CD4-positive, alpha-beta memory T cell (primary cell): ENCODE measurements around the gene ERI3. TPM values are rescaled to one million over a fixed set of nuclear protein-coding genes. Genes with fewer than 3 reads are reported as not detected.

ENCODE experiments used
- CTCF ChIA-PET: fragments of 350-600 bp; sonication (Branson Sonifier 250); formaldehyde crosslinking; loops from one replicate; lab custom pipeline; 2021; ENCODE audit warnings: inconsistent platforms; ENCODE audit not compliant: partially characterized antibody; lab: Charles Lee
- POLR2A ChIA-PET: fragments of 350-600 bp; sonication (Branson Sonifier 250); formaldehyde crosslinking; loops from one replicate; lab custom pipeline; 2021; ENCODE audit not compliant: partially characterized antibody; lab: Charles Lee
- DNase-seq, 5 donors: peaks; one replicate each; pipeline versions ENCODE4 v3.0.0 to v3.0.0-alpha.2; 2020 to 2022; ENCODE audit warnings: mixed read lengths in 1 of 5
- H3K27ac ChIP-seq: one replicate; pipeline ENCODE4 v1.7.0; 2013; ENCODE audit warnings: low read depth, low read length
- H3K27me3 ChIP-seq: 2 replicates; pipeline ENCODE4 v1.7.0; 2013; ENCODE audit warnings: mild to moderate bottlenecking, low read length, moderate library complexity; ENCODE audit not compliant: insufficient read depth
- H3K36me3 ChIP-seq: 2 replicates; pipeline ENCODE4 v1.7.0; 2013; ENCODE audit warnings: mild to moderate bottlenecking, low read length, moderate library complexity; ENCODE audit not compliant: insufficient read depth
- H3K4me1 ChIP-seq: 2 replicates; pipeline ENCODE4 v1.7.0; 2013; ENCODE audit warnings: mild to moderate bottlenecking, low read length, moderate library complexity; ENCODE audit not compliant: insufficient read depth
- H3K4me3 ChIP-seq, 2 donors: one replicate each; pipeline ENCODE4 v1.7.0; 2013; ENCODE audit warnings: low read length in 2 of 2, mild to moderate bottlenecking in 1 of 2
- H3K9me3 ChIP-seq, 2 donors: one replicate each; pipeline ENCODE4 v1.7.0; 2013; ENCODE audit warnings: low read length in 2 of 2, control low read depth in 1 of 2; ENCODE audit not compliant: control insufficient read depth in 1 of 2
- H3K27ac Mint-ChIP-seq, 7 donors: one replicate each; pipeline ENCODE4 v1.8.0; 2020 to 2021; ENCODE audit warnings: mixed read lengths in 7 of 7, mild to moderate bottlenecking in 6 of 7, inconsistent platforms in 3 of 7, moderate library complexity in 3 of 7
- H3K27me3 Mint-ChIP-seq, 2 donors: one replicate each; pipeline ENCODE4 v1.8.0; 2020 to 2021; ENCODE audit warnings: mixed read lengths in 2 of 2
- H3K36me3 Mint-ChIP-seq, 2 donors: one replicate each; pipeline ENCODE4 v1.8.0; 2020 to 2021; ENCODE audit warnings: mixed read lengths in 2 of 2, inconsistent platforms in 1 of 2, mild to moderate bottlenecking in 1 of 2
- H3K4me1 Mint-ChIP-seq, 4 donors: one replicate each; pipeline ENCODE4 v1.8.0; 2020 to 2021; ENCODE audit warnings: mixed read lengths in 4 of 4, mild to moderate bottlenecking in 1 of 4
- H3K4me3 Mint-ChIP-seq, 8 donors: one replicate each; pipeline ENCODE4 v1.8.0; 2020 to 2021; ENCODE audit warnings: mixed read lengths in 8 of 8, mild to moderate bottlenecking in 7 of 8, moderate library complexity in 6 of 8, inconsistent platforms in 3 of 8
- H3K9me3 Mint-ChIP-seq, 8 donors: one replicate each; pipeline ENCODE4 v1.8.0; 2020 to 2021; ENCODE audit warnings: mixed read lengths in 8 of 8, mild to moderate bottlenecking in 5 of 8, inconsistent platforms in 3 of 8, moderate library complexity in 1 of 8
- intact Hi-C: fragments of 100-400 bp; cut with micrococcal nuclease; formaldehyde crosslinking; loops from one replicate; pipeline ENCODE4 v1.15.1; 2023
- polyA plus RNA-seq, 2 donors: library from polyadenylated mRNA; unstranded; fragments of 300-500 nt; fragmentation: Illumina TruSeq; gene quantifications; one replicate each; pipeline ENCODE4 v1.2.3, GENCODE V29; 2021
- total RNA-seq, 2 experiments: library from RNA; stranded (reverse); gene quantifications; one replicate each; pipeline ENCODE4 v1.2.3, GENCODE V29; 2021

Gene ERI3
- total and polyA plus RNA-seq, 4 experiments from 2014 or later: 26.4 to 59.4 (median 31.7) TPM

- DNase-seq: no peak
- Histone ChIP-seq H3K9me3 (no peaks in the 10 kb centered on the region), H3K4me1 (peaks cover 8% of the 10 kb centered on the region), H3K36me3 (no peaks in the 10 kb centered on the region), H3K4me3 (no peak overlapping the region), H3K27ac (no peak overlapping the region), H3K27me3 (no peaks in the 10 kb centered on the region)
- H3K27me3 Mint-ChIP-seq: no peaks in the 10 kb centered on the region
- no peak overlapping the region for H3K27ac Mint-ChIP-seq
- H3K36me3 Mint-ChIP-seq: peaks cover 0 to 2% of the 10 kb centered on the region in 2 donors
- ChIA-PET POLR2A (no interaction called here), CTCF (no interaction called here)
- H3K4me3 Mint-ChIP-seq: no peak overlapping the region
- peaks cover 8 to 13% (median 11%) of the 10 kb centered on the region in 4 donors for H3K4me1 Mint-ChIP-seq
- peaks cover 0 to 1% (median 0%) of the 10 kb centered on the region in 8 donors for H3K9me3 Mint-ChIP-seq
- intact Hi-C loops: no loop called here
These were observed 4.3 kb upstream of the ERI3 start for GRCh38 chr1:44359234-44359935.

DNA sequence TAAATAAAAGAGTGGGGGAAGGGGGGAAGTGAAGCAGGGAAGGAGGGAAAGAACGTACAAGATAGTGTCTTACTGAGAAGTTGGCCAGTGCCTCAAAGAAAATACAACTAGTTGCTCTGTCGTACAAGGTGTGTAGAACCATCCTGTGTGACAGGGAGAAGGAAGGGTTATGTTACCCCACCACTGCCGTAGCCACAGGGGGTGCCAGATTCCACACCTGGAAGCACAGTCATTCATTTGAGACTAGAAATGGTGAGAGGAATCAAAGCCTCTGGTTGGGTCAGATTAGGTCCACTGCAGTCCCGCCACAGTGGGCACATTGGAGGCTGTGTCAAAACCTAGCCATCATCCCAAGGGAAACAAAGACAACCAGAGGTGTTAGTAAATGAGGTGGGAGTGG, 2.7 kb upstream of the ERI3 start:
- intact Hi-C loops: no loop called here
- DNase-seq: no peak
- Histone ChIP-seq H3K4me3 (no peak overlapping the region), H3K36me3 (no peaks in the 10 kb centered on the region), H3K9me3 (no peaks in the 10 kb centered on the region), H3K4me1 (peaks cover 24% of the 10 kb centered on the region), H3K27ac (no peak overlapping the region), H3K27me3 (no peaks in the 10 kb centered on the region)
- Mint-ChIP-seq H3K27me3 (no peaks in the 10 kb centered on the region), H3K27ac (no peak overlapping the region), H3K9me3 (peaks cover 0 to 1% (median 0%) of the 10 kb centered on the region in 8 donors), H3K36me3 (peaks cover 0 to 2% of the 10 kb centered on the region in 2 donors), H3K4me1 (peaks cover 10 to 30% (median 21%) of the 10 kb centered on the region in 4 donors), H3K4me3 (no peak overlapping the region)
- CTCF ChIA-PET: no interaction called here
- POLR2A ChIA-PET: no interaction called here

GRCh38 chr1:44355582-44356305, 687 bp upstream of the ERI3 start:
- no peak overlapping the region for H3K4me3 ChIP-seq
- no peaks in the 10 kb centered on the region for H3K9me3 ChIP-seq
- peak overlapping the region; percentile 70 to 96 (median 95) for H3K27ac Mint-ChIP-seq
- H3K27me3 ChIP-seq: no peaks in the 10 kb centered on the region
- CTCF ChIA-PET: no interaction called here
- H3K4me3 Mint-ChIP-seq: peak overlapping the region; percentile 86 to 100 (median 96)
- peaks cover 11 to 37% (median 25%) of the 10 kb centered on the region in 4 donors for H3K4me1 Mint-ChIP-seq
- intact Hi-C loops: loop anchor here (1.0 kb wide), 1 partner anchor 319 kb away; the partner anchor contains the start of genes ARMH1 and TMEM53
- H3K27me3 Mint-ChIP-seq: no peaks in the 10 kb centered on the region
- no peak for DNase-seq
- H3K36me3 ChIP-seq: no peaks in the 10 kb centered on the region
- peaks cover 0 to 1% (median 0%) of the 10 kb centered on the region in 8 donors for H3K9me3 Mint-ChIP-seq
- peaks cover 0 to 2% of the 10 kb centered on the region in 2 donors for H3K36me3 Mint-ChIP-seq
- POLR2A ChIA-PET: interaction anchor here (0.8 to 1.7 kb wide), 3 partner anchors 17 to 276 kb away, joined by 3 to 5 read pairs (median 4); no protein-coding TSS in a partner anchor
- no peak overlapping the region for H3K27ac ChIP-seq
- peaks cover 25% of the 10 kb centered on the region for H3K4me1 ChIP-seq

GRCh38 chr1:44354268-44354839, 703 bp downstream of the ERI3 start:
- CTCF ChIA-PET: no interaction called here
- peak overlapping the region; percentile 82 to 97 (median 90) for H3K4me3 Mint-ChIP-seq
- H3K9me3 ChIP-seq: no peaks in the 10 kb centered on the region
- H3K27me3 Mint-ChIP-seq: no peaks in the 10 kb centered on the region
- H3K4me3 ChIP-seq: peak overlapping the region; percentile 31 to 72
- peaks cover 14 to 42% (median 27%) of the 10 kb centered on the region in 4 donors for H3K4me1 Mint-ChIP-seq
- H3K4me1 ChIP-seq: peaks cover 25% of the 10 kb centered on the region
- intact Hi-C loops: no loop called here
- peak overlapping the region; percentile 70 for H3K27ac ChIP-seq
- DNase-seq: no peak
- peaks cover 0 to 1% (median 0%) of the 10 kb centered on the region in 8 donors for H3K9me3 Mint-ChIP-seq
- no peaks in the 10 kb centered on the region for H3K27me3 ChIP-seq
- peaks cover 2 to 4% of the 10 kb centered on the region in 2 donors for H3K36me3 Mint-ChIP-seq
- POLR2A ChIA-PET: interaction anchor here (0.6 to 1.7 kb wide), 3 partner anchors 13 to 137 kb away, joined by 3 to 5 read pairs (median 3); no protein-coding TSS in a partner anchor
- H3K27ac Mint-ChIP-seq: peak overlapping the region; percentile 70 to 93 (median 88)
- H3K36me3 ChIP-seq: no peaks in the 10 kb centered on the region

DNA sequence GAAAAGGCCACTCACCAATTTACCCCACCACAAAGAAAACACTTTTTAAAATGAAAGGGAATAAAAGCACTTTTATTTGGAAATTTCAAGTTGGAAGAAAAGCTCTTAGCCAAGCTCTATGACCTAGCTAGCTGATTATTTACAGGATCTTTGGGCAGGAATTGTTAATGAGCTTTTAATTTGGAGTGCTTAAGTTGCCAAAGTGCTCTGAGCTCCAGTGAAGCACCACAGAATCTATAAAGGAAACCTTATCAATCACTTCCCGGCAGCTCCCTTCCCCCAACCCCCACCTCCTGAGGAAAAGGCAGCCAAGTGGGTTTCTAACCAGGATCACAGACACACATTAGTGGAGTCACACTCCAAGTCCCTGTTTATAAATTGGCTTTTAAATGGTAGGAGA, 1.5 kb downstream of the ERI3 start:
- Histone ChIP-seq H3K36me3 (no peaks in the 10 kb centered on the region), H3K9me3 (no peaks in the 10 kb centered on the region), H3K27me3 (no peaks in the 10 kb centered on the region), H3K4me3 (no peak overlapping the region), H3K27ac (no peak overlapping the region), H3K4me1 (peaks cover 25% of the 10 kb centered on the region)
- Mint-ChIP-seq H3K27me3 (no peaks in the 10 kb centered on the region), H3K4me1 (peaks cover 14 to 42% (median 27%) of the 10 kb centered on the region in 4 donors), H3K9me3 (peaks cover 0 to 1% (median 0%) of the 10 kb centered on the region in 8 donors), H3K4me3 (peak overlapping the region in 7 of 8 donors; percentile 34 to 97 (median 89)), H3K36me3 (peaks cover 2 to 4% of the 10 kb centered on the region in 2 donors), H3K27ac (peak overlapping the region in 1 of 7 donors; percentile 57)
- no peak for DNase-seq
- CTCF ChIA-PET: interaction anchor here (1.1 kb wide), 1 partner anchor 26 kb away, joined by 3 read pairs; no protein-coding TSS in a partner anchor
- POLR2A ChIA-PET: no interaction called here
- intact Hi-C loops: no loop called here

GRCh38 chr1:44351289-44351688, 3.8 kb downstream of the ERI3 start:
- intact Hi-C loops: no loop called here
- Mint-ChIP-seq H3K4me1 (peaks cover 21 to 50% (median 31%) of the 10 kb centered on the region in 4 donors), H3K27me3 (no peaks in the 10 kb centered on the region), H3K9me3 (peaks cover 0 to 1% (median 0%) of the 10 kb centered on the region in 8 donors), H3K36me3 (peaks cover 4 to 5% of the 10 kb centered on the region in 2 donors), H3K27ac (no peak overlapping the region), H3K4me3 (no peak overlapping the region)
- H3K4me3 ChIP-seq: no peak overlapping the region
- ChIA-PET POLR2A (no interaction called here), CTCF (no interaction called here)
- H3K36me3 ChIP-seq: no peaks in the 10 kb centered on the region
- H3K4me1 ChIP-seq: peaks cover 25% of the 10 kb centered on the region
- H3K27me3 ChIP-seq: no peaks in the 10 kb centered on the region
- DNase-seq: no peak
- H3K27ac ChIP-seq: no peak overlapping the region
- H3K9me3 ChIP-seq: no peaks in the 10 kb centered on the region

DNA sequence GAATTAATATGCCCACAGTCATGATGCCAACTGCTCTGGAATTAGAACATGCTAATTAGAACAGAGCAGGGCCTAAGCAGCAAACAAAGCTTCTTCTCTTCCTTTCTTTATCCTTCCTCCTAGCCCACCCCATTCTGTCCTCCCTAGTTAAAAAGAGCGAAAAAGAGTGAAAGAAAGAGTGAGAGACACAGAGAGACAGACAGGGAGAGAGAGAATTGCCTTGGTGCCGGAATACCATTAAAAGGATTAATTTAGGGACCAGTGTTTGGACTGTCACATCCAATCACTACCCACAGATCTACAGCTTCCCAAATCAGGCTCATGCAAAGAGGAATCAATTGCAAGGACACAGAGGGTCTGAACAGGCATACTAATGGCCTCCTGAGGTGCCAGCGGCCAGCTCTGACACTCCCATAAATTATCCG, 7.0 kb downstream of the ERI3 start:
- no peak overlapping the region for H3K27ac ChIP-seq
- Mint-ChIP-seq H3K4me3 (no peak overlapping the region), H3K27me3 (no peaks in the 10 kb centered on the region), H3K36me3 (peaks cover 4 to 8% of the 10 kb centered on the region in 2 donors), H3K9me3 (no peaks in the 10 kb centered on the region), H3K27ac (no peak overlapping the region), H3K4me1 (peaks cover 16 to 42% (median 22%) of the 10 kb centered on the region in 4 donors)
- DNase-seq: no peak
- H3K4me3 ChIP-seq: no peak overlapping the region
- ChIA-PET POLR2A (no interaction called here), CTCF (no interaction called here)
- no peaks in the 10 kb centered on the region for H3K9me3 ChIP-seq
- H3K27me3 ChIP-seq: no peaks in the 10 kb centered on the region
- H3K36me3 ChIP-seq: no peaks in the 10 kb centered on the region
- peaks cover 4% of the 10 kb centered on the region for H3K4me1 ChIP-seq
- intact Hi-C loops: no loop called here
